Lung (tissue), 12 donors: ENCODE data around the gene MCCC2. TPM values are rescaled to one million over a fixed set of nuclear protein-coding genes. Genes with fewer than 3 reads are reported as not detected.
"Not testable (repeated sequence)": the region's sequence is repeated elsewhere in the genome, so short reads cannot be mapped to it uniquely, and the experiment has no call there.

ENCODE experiments used
- ATAC-seq: fragments of 200-7000 bp; cut with Tn5 transposase; one replicate; pipeline ENCODE4 v1.9.1; 2020; ENCODE audit warnings: moderate number of reproducible peaks; ENCODE audit not compliant: insufficient read depth, low FRiP score
- DNase-seq, 3 donors: peaks; one replicate each; pipeline ENCODE4 v3.0.0-alpha.2; 2013 to 2017
- H3K27ac ChIP-seq, 2 donors: one replicate each; pipeline ENCODE4 v1.5.1; 2013; ENCODE audit warnings: mild to moderate bottlenecking in 2 of 2, moderate library complexity in 2 of 2, control low read depth in 1 of 2, inconsistent platforms in 1 of 2, low read depth in 1 of 2, low read length in 1 of 2
- H3K27me3 ChIP-seq, 3 donors: one replicate each; pipeline ENCODE4 v1.5.1; 2013; ENCODE audit warnings: low read length in 2 of 3; ENCODE audit not compliant: control insufficient read depth in 3 of 3, insufficient read depth in 3 of 3
- H3K36me3 ChIP-seq, 4 donors: one replicate each; pipeline ENCODE4 v1.5.1; 2013; ENCODE audit warnings: low read length in 4 of 4, mild to moderate bottlenecking in 1 of 4, moderate library complexity in 1 of 4; ENCODE audit not compliant: control insufficient read depth in 4 of 4, insufficient read depth in 4 of 4
- H3K4me1 ChIP-seq, 5 donors: one replicate each; pipeline ENCODE4 v1.5.1; 2013; ENCODE audit warnings: low read length in 5 of 5, mild to moderate bottlenecking in 2 of 5, moderate library complexity in 1 of 5; ENCODE audit not compliant: control insufficient read depth in 5 of 5, insufficient read depth in 5 of 5
- H3K4me3 ChIP-seq: one replicate; pipeline ENCODE4 v1.5.1; 2013; ENCODE audit warnings: mild to moderate bottlenecking, control low read depth, moderate library complexity
- H3K9ac ChIP-seq, 2 donors: one replicate each; pipeline ENCODE4 v1.5.1; 2013; ENCODE audit warnings: low read length in 2 of 2, control low read depth in 1 of 2; ENCODE audit not compliant: insufficient read depth in 1 of 2
- H3K9me3 ChIP-seq, 4 donors: one replicate each; pipeline ENCODE4 v1.5.1; 2013; ENCODE audit warnings: low read length in 3 of 4, mild to moderate bottlenecking in 1 of 4, moderate library complexity in 1 of 4; ENCODE audit not compliant: control insufficient read depth in 4 of 4, insufficient read depth in 3 of 4
- CTCF ChIP-seq: IDR thresholded peaks from 2 replicates; pipeline ENCODE4 v1.5.1; 2012; ENCODE audit warnings: mild to moderate bottlenecking; ENCODE audit errors: control extremely low read depth, extremely low read depth
- WGBS, 2 donors: extraction: QIAGEN DNeasy Blood & Tissue Kit; methylation state at CpG; one replicate each; pipeline ENCODE4 v1.1.7; 2013; 5-methylcytosine and 5-hydroxymethylcytosine counted together
- polyA plus RNA-seq, 2 donors: library from polyadenylated mRNA; stranded (reverse); fragments of 200-250 nt; gene quantifications; one replicate each; pipeline ENCODE4 v1.2.1, GENCODE V29; 2013
- total RNA-seq, 2 donors: library from RNA; depleted of rRNA in 1 of 2; stranded (reverse); fragments of >200 nt in 1 of 2; gene quantifications; one replicate each; pipeline ENCODE4 v1.2.1, GENCODE V29; 2014 to 2021
- donor health status: control.
- donor health status: control.
- donor health status: Bipolar disorder and iron deficiency.
- donor health status: healthy.
- donor health status: DM: yes; HTN: yes; CAD: no.

The MCCC2 gene
- total and polyA plus RNA-seq, 4 donors: 20.0 to 46.2 (median 32.6) TPM

DNA sequence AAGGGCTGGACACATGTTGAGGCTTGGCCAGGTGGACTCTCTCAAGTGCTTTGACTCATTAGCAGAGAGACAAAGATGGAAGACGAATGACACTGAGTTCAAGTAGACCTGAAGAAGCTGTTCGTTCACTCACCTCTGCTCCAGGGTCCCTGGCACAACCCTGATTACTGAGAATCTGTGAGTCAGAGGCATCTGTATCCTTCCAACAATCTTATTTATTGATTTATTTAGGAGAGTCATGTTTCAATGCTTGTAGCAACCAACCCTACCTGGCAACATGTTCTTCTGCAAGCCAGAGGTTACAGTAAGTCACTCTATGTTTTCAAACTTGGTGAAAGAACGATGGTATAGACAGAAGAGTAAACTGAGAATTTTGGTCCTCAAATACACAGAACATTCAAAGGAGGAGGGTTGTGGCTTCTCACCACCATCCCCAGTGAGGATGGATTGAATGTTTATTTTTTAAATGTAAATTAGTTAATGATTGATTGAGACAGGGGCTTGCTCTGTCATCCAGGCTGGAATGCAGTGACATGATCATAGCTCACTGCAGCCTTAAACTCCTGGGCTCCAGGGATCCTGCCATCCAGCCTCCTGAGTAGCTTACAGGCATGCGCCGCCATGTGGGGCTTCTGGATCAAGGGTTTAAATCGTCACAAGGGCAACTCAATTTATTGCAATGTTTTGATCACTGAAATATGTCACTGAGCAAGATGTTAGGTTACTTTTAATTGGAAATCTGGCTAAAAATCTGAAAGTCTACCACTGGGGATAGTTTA is 76.2 kb downstream of the MCCC2 start:
- Histone ChIP-seq H3K9me3 (no peaks in the 10 kb centered on the region), H3K4me1 (peaks cover 0 to 3% (median 0%) of the 10 kb centered on the region in 5 donors), H3K27ac (no peak overlapping the region), H3K4me3 (no peak overlapping the region), H3K9ac (no peak overlapping the region), H3K27me3 (no peaks in the 10 kb centered on the region), H3K36me3 (no peaks in the 10 kb centered on the region)
- ATAC-seq: no peak
- TF ChIP-seq CTCF: no peak
- 84 to 87% methylated on average over 6 of the region's 6 CpGs for WGBS, 2 donors
- DNase-seq: no peak

DNA sequence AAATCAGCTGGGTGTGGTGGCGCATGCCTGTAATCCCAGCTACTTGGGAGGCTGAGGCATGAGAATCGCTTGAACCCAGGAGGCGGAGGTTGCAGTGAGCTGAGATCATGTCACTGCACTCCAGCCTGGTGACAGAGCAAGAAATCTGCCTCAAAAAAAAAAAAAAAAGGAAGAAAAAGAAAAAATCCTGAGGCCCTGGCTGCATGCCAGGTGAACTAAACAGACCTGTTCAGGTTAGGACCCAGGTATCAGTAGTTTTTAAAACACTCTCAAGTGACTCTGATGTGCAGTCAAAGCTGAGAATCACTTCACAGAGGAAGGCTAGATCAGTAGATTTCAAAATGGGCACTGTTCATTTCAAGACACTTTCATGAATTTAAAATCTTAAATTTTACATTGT is 77.5 kb downstream of the MCCC2 start:
- DNase-seq: peak; percentile 11 to 42 (median 20)
- H3K4me3 ChIP-seq, H3K4me1 ChIP-seq, H3K36me3 ChIP-seq, H3K9ac ChIP-seq, ATAC-seq, H3K27ac ChIP-seq, H3K27me3 ChIP-seq, H3K9me3 ChIP-seq: not testable (repeated sequence)
- 93 to 98% methylated on average over 3 of the region's 3 CpGs for WGBS, 2 donors

DNA sequence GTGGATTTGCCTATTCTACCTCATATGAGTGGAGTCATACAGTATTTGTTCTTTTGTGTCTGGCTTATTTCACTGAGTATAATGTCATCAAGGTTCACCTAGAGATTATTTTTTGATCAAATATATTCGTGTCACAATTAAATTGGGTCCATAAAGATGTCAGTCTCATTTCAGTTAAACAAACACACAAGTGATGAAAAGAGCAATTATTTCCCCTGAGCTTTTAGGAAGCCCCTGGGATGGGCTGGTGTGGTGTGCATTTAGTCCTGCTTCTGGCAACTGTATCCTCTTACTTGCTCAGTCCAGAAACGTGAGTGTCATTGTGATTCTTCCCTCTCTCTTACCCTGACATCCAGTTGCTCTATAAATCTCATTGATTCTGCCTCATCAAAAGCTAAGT is 79.2 kb downstream of the MCCC2 start:
- TF ChIP-seq CTCF: no peak
- WGBS, 2 donors: 68 to 88% methylated on average over 2 of the region's 2 CpGs
- Histone ChIP-seq H3K9me3 (no peaks in the 10 kb centered on the region), H3K27me3 (no peaks in the 10 kb centered on the region), H3K4me1 (peaks cover 0 to 3% (median 0%) of the 10 kb centered on the region in 5 donors), H3K9ac (no peak overlapping the region), H3K4me3 (no peak overlapping the region), H3K27ac (no peak overlapping the region), H3K36me3 (no peaks in the 10 kb centered on the region)
- DNase-seq (no peak), ATAC-seq (no peak)

- H3K27me3 ChIP-seq: no peaks in the 10 kb centered on the region
- H3K4me1 ChIP-seq: no peaks in the 10 kb centered on the region
- H3K27ac ChIP-seq: no peak overlapping the region
- no peaks in the 10 kb centered on the region for H3K9me3 ChIP-seq
- no peaks in the 10 kb centered on the region for H3K36me3 ChIP-seq
- no peak for TF ChIP-seq CTCF
- DNase-seq (no peak), ATAC-seq (no peak)
- 88 to 93% methylated on average over 1 of the region's 1 CpG for WGBS, 2 donors
- H3K9ac ChIP-seq: no peak overlapping the region
- H3K4me3 ChIP-seq: no peak overlapping the region
These were observed 90.8 kb downstream of the MCCC2 start for GRCh38 chr5:71677977-71678376.
